GM10248 (cell line): ENCODE measurements around the gene DGLUCY.

Source experiments
- CTCF ChIA-PET: fragments of 300-600 bp; sonication (Branson Sonifier 250); formaldehyde crosslinking; extraction: SDS; loops from one replicate; lab custom pipeline; 2021; ENCODE audit warnings: antibody characterized with exemption; lab: Yijun Ruan, JAX
- POLR2A ChIA-PET: fragments of 350-650 bp; sonication (Branson Sonifier 250); formaldehyde crosslinking; extraction: SDS; loops from one replicate; lab custom pipeline; 2020; ENCODE audit warnings: antibody characterized with exemption; lab: Yijun Ruan, JAX
- DNase-seq: peaks from one replicate; pipeline ENCODE4 v3.0.0; 2012; ENCODE audit errors: extremely low spot score
- TF ChIP-seq, protein P1 (sequence below): IDR thresholded peaks from 2 replicates; pipeline ENCODE4 v1.5.1; 2012; ENCODE audit warnings: mild to moderate bottlenecking, low read depth; ENCODE audit errors: extremely low read depth, missing control alignments, control extremely low read depth

DGLUCY gene

DNA sequence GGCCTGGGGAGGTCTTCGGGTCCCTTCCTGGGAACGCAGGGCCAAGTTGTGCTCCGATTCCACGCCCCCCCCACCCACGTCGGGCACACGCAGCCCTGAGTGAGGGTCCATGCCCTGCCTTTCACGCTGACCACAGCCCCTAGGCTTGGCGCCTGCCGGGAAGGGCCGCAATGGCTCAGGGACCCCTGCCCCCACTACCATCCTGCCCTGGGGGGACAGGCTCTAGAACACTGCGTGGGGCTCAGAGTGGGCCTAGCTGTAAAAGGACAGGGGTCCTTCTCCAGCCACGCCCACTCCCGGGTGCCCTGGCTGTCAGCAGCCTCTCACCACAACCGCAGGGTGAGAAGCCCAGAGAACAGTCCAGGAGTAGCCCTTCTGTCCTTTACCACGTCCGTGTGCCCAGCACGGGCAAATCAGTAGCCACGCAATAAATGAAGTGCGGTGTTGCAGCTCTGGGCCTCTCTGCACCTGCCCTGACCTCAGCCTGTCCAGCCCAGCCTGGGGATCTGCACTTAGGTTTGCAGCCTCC, 140.0 kb downstream of the DGLUCY start:
- ChIA-PET CTCF (no interaction called here), POLR2A (no interaction called here)
- no peak for DNase-seq
- TF ChIP-seq, protein P1, sequence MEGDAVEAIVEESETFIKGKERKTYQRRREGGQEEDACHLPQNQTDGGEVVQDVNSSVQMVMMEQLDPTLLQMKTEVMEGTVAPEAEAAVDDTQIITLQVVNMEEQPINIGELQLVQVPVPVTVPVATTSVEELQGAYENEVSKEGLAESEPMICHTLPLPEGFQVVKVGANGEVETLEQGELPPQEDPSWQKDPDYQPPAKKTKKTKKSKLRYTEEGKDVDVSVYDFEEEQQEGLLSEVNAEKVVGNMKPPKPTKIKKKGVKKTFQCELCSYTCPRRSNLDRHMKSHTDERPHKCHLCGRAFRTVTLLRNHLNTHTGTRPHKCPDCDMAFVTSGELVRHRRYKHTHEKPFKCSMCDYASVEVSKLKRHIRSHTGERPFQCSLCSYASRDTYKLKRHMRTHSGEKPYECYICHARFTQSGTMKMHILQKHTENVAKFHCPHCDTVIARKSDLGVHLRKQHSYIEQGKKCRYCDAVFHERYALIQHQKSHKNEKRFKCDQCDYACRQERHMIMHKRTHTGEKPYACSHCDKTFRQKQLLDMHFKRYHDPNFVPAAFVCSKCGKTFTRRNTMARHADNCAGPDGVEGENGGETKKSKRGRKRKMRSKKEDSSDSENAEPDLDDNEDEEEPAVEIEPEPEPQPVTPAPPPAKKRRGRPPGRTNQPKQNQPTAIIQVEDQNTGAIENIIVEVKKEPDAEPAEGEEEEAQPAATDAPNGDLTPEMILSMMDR, result no peak

DNA sequence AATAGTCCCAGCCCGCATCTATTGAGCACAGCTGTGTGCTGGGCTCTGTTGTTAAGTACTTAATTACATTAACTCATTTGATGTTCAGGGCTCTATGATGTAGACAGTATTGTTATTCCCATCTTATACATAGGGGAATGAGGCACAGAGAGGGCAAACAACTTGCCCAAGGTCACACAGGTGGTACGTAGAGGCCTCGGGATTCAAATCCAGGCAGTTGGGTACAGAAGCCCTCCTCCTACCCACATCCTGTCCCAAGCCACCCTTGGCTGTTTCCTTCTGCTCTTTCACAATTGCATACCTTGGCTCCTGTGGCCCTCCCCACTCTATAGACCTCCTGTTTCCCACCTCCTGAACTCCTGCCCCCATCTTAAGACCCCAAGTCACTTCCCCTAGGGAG, 140.6 kb downstream of the DGLUCY start:
- DNase-seq, result no peak
- TF ChIP-seq, protein P1, result no peak
- ChIA-PET POLR2A (no interaction called here), CTCF (no interaction called here)

DNA sequence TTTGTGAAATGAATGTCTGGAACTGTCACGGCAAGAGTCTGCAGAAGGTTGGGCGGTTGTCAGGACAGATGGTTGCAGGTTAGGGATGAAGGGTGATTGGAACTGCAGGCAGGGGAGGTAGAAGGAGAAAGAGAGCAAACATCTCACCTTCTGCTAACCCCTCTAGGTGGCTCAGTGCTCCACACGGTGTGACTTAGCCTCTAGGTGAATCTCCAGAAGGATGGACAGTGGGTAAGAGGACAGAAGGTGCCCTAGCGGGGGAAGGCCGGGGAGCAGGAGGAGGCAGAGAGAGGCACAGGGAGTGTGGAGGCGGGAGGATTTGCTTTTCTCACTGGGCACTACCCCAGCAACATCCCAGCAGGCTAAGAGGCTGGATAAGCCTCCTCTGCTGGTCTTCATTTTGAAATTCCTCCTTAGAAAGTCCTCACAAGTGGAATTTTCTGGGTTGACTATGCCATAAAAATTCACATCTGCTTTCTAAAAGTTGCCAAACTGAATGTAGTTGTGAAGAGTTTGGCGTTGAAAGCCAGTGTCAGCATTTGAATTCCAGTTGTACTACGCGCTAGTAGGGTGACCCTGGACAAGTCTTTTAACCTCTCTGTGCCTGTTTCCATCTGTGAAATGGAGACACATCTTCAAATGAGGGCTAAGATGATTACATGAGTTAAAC, 141.3 kb downstream of the DGLUCY start:
- TF ChIP-seq, protein P1, result no peak

DNA sequence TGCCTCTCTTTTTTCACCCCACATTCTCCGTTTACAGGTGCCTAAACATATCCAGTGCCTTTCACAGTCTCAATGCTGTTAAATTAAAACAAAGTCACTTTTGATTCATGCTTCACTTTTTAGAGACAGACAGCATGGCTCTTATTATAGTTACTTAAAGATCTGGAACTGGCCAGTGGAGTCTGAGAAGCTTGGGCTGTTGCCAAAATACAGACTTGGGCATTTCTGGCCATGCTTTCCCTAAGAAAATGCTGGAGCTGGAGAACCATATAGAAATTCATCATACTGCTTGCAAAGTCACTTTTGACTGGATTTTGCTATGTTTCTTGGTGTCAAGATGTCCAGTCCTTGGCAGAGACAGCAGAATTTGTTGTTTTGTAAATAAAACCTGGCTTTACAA, 142.8 kb downstream of the DGLUCY start:
- CTCF ChIA-PET, result interaction anchor here (0.9 to 2.2 kb wide), 4 partner anchors 35 to 84 kb away, joined by 3 to 9 read pairs (median 4); no protein-coding TSS in a partner anchor
- TF ChIP-seq, protein P1, result no peak
- POLR2A ChIA-PET, result interaction anchor here (0.6 kb wide), 1 partner anchor 10 kb away, joined by 3 read pairs; no protein-coding TSS in a partner anchor
- no peak for DNase-seq

More for the DNA sequence above, 141.3 kb downstream of the DGLUCY start:
- ChIA-PET CTCF (interaction anchor here (1.4 to 2.2 kb wide), 2 partner anchors 77 to 113 kb away, joined by 3 to 9 read pairs; no protein-coding TSS in a partner anchor), POLR2A (no interaction called here)
- no peak for DNase-seq

DNA sequence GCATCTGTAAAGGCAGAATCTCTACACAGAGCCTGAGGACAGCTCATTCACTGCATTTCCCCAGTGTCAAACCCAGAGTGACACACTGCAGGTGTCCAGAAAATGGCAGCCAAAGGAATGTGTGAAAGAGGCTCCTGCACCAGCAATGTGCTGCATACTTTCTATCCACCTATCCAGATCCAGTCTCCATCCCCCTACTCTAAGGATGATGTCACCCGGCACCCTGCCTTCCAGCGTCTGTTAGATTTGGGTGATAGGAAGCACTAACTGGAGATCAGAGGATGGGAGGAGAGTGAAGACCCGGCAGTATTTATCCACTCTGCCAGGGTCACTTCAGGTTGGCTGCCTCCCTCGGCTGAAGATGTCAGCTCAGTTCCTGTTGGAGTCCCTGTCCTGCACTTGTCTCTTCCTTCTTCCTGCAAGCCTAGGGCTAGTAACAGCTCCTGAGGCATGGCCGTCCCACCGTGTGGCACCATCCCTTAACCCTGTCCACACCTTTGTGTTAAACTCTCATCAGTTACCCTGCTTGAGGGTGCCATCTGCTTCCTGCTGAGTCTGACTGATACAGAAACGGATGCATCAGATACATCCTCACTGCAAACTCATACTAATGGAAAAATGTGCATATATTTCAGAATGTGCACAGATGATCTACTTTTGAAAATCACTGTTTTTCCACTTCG, 143.6 kb downstream of the DGLUCY start:
- TF ChIP-seq, protein P1, result no peak
- no peak for DNase-seq
- ChIA-PET CTCF (interaction anchor here (0.7 to 2.2 kb wide), 7 partner anchors 10 to 84 kb away, joined by 3 to 9 read pairs (median 3); partner anchors contain the start of gene GPR68), POLR2A (interaction anchor here (0.6 kb wide), 1 partner anchor 10 kb away, joined by 3 read pairs; no protein-coding TSS in a partner anchor)

DNA sequence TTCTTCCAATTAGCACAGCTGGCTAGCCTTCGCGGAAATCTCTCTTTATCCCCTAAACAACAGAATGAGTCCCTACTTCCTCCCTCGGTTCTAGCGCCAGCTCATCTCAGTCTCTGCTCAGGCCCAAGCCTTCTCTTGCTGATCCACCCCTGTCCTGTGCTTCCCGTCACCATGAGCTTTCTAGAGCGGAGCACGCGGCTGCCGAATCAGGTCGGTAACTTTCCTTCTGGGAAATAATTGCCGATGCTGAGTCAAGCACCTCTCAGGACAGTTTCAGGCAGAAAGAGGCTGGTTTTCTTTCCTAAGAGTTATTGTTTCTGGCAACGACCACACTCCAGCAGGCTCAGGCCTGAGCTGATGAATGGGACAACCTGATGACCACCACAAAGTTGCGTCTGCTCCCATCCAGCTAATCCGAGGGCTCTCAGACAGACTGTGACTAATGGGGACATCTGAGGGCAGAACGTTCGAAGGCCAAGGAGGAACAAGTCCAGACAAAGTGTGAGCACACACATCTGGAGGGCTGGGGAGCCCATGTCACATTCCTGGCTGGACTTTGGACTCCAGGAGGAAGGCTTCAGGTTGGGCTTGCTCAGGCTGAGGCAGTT, 144.2 kb downstream of the DGLUCY start:
- DNase-seq, result no peak
- TF ChIP-seq, protein P1, result no peak
- ChIA-PET POLR2A (no interaction called here), CTCF (interaction anchor here (0.7 to 1.5 kb wide), 4 partner anchors 10 to 34 kb away, joined by 3 to 4 read pairs (median 3); partner anchors contain the start of gene GPR68)
